ENCODE results near the gene CRISP2.

GRCh38 chr6:49744259-49744658, 30.9 kb upstream of the CRISP2 start, which contains the start of gene CRISP3:
- TF ChIP-seq EZH2 (IDR thresholded peaks at IDR 0.05; ENCODE audit: insufficient read depth, poor library complexity, severe bottlenecking) (no peak), EZH2phosphoT487 (IDR thresholded peaks at IDR 0.05; ENCODE audit: insufficient read depth, low read depth) (no peak)
